HG02852 (cell line): ENCODE data around the gene ISOC1.
A peak's percentile ranks its signal among the peaks of the same experiment; 100 is the strongest.

ENCODE experiments used
- ATAC-seq: cut with Tn5 transposase; IDR thresholded peaks from one replicate; pipeline ENCODE4 v1.9.1; 2021; ENCODE audit warnings: mild to moderate bottlenecking, moderate library complexity; ENCODE audit not compliant: unreplicated experiment

ISOC1 gene

GRCh38 chr5:129094087-129094923, at the start of gene ISOC1:
TSS of gene ISOC1 (plus strand) at chr5:129094749. CDS start at chr5:129094767, 18 bp downstream.
- peak; percentile 86 for ATAC-seq

- ATAC-seq: no peak
Measured at GRCh38 chr5:129046151-129046550, 48.4 kb upstream of the ISOC1 start.

DNA sequence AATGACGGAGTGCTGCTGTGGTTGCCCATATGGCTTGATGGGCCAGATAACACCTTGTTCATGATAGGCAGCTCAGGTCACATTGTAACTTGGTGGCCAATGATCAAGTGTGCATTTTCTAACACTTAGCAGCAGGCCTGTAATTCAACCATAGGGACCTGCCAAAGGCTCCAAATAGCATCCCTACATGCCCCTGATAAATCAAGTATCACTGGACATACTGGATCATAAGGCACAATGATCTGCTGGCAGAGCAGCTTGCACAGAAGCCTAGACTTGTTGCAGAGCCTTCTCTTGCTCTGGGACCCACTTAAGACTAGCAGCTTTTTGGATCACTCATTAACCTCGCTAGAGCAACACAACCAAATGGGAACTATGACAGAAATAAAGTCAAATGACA, 46.0 kb upstream of the ISOC1 start:
- ATAC-seq: no peak

- no peak for ATAC-seq
Measured at GRCh38 chr5:129049126-129049799, 45.3 kb upstream of the ISOC1 start.

- ATAC-seq: no peak
Measured at GRCh38 chr5:129051283-129051682, 43.3 kb upstream of the ISOC1 start.

DNA sequence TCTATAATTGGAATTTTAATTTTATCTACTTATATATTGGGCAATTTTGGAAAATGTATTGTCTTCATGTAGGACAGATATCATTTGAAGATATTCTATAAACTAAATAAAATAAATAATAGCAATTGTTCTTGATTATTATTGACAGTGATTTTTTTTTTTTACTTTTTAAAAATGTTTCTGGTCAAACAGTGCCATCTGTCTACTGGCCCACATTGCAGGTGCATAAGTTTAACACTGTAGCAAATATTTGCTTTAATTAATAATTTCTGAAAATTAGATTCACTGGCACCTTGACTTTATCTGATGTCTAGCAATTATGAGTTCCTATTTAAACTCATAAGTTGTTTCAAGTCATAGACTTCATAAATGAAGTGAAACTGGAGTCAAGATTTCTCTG, 41.1 kb upstream of the ISOC1 start:
- ATAC-seq: no peak

DNA sequence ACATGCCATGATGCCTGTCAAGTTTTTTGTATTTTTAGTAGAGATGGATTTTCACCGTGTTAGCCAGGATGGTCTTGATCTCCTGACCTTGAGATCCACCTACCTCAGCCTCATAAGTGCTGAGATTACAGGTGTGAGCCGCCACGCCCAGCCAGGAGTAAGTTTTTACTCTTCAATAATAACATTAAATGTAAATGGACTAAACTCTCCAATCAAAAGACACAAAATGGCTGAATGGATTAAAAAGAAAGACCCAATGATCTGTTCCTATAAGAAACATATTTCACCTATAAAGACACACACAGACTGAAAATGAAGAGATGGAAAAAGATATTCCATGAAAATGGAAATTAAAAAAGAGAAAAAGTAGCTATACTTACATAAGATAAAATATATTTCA, 37.2 kb upstream of the ISOC1 start:
- ATAC-seq: no peak

- ATAC-seq: no peak
Measured at GRCh38 chr5:129061849-129062248, 32.7 kb upstream of the ISOC1 start.

GRCh38 chr5:129063483-129064113, 31.0 kb upstream of the ISOC1 start:
- no peak for ATAC-seq

GRCh38 chr5:129065721-129066120, 28.8 kb upstream of the ISOC1 start:
- ATAC-seq: no peak

GRCh38 chr5:129067745-129068144, 26.8 kb upstream of the ISOC1 start:
- no peak for ATAC-seq

DNA sequence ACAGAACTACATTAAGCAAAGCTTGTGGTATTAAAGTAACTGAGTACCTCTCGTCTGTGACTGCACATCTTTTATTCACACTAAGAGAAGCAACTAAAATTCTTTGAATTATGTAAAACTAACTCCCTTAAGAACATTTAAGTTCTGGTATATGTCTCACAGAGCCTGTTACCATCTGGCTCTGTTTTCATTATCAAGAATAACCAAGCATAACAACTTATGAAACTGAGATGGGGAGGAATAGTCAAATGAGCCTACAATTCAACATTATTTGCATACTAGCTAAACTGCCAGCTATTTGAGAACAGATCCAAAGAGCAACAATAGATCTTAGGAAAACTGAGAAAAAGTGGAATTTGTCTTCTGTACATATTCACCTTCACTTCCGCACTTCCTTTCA, 25.3 kb upstream of the ISOC1 start:
- ATAC-seq: peak; percentile 71

DNA sequence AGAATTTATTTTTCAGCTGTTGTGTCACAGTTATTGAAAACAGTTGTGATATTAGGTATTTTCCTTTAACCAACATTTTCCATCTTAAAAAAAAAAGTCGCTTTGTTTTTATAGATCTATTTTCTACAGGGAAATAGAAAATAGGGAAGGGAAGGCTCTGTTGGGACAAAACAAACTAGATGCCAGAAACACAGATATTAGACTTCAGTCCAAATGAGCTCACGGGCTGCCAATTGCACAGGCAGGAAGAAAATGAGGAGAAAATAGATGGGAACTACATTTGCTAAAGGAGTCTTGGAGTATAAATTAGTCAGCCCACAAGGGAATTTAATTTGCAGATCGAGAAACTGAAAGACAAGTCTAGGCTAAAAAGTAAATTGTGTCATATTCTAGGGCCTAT, 21.4 kb upstream of the ISOC1 start:
- ATAC-seq: no peak

GRCh38 chr5:129074903-129075302, 19.6 kb upstream of the ISOC1 start:
- ATAC-seq: no peak

GRCh38 chr5:129077433-129078075, 17.0 kb upstream of the ISOC1 start:
- no peak for ATAC-seq

DNA sequence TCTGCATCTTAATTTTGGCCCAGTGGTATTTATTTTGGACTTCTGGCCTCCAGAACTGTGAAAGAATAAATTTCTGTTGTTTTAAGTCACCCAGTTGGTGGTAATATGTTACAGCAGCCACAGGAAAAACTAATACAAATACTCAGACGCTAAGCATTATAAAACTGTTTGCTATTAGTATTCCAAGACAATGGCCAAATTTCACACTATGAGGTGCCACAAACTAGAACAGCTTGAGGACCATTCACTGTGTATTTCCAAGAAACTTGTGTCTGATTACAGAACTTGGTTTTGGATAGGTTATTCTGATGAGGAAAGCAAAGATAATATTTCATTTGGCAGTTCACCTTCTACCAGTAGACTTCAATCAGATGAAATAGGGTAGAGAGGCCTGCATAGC, 16.3 kb upstream of the ISOC1 start:
- ATAC-seq: no peak

- no peak for ATAC-seq
Measured at GRCh38 chr5:129078660-129079059, 15.9 kb upstream of the ISOC1 start.

GRCh38 chr5:129079496-129079895, 15.1 kb upstream of the ISOC1 start:
- no peak for ATAC-seq

DNA sequence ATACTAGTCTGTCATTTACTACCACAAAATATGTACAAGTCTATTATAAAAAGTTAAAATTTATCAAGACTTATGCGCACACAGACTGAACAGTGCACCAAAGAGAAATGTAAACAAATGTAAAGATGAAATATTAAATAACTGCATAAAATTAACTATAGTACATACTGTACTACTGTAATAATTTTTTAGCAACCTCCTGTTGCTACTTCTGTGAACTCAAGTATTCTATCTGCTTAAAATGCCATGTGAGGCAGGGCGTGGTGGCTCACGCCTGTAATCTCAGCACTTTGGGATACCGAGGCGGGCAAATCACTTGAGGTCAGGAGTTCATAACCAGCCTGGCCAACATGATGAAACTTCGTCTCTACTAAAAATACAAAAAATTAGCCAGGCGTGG, 13.8 kb upstream of the ISOC1 start:
- ATAC-seq: no peak

DNA sequence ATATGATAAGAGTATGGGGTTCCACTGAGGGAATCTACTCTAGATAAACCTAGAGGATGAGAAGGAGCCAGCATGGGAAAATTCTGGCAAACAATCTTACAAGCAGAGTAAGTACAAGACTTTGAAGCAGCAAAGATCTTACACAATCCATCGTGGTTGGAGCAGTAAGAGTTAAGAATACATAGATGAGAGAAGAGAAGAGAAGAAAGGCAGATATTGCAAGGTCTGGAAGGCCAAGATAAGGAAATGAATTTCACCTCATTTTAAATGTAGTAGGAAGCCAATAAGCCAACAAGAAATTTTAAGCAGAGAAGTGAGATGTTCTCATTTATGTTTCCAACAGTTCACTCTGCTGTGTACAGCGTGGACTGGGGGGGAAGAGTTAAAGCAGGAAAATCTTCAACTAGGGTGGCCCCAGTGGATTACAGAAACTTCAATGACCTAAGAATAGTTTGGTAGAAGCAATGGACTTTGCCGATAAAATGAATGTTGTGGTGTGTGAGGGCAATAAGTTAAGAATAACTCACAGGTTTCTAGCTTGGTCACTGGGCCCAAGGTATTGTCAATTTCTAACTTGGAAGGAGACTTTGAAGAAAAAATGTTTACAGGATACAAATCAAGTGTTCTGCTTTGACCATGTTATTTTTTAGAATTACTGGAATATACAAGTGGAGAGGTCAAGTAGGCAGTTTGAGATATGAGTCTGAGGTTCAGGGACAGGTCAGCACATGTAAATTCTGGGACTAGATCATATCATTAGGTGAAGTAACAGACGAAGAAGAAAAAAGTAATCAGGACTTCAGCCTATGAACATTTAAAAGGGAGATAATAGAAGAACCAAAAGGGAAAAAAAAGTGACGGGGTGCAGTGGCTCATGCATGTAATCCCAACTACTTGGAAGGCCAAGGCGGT, 12.1 kb upstream of the ISOC1 start:
- ATAC-seq: no peak
